Ammon's horn (tissue), 1 donor: ENCODE data around the gene COX6B2.
"Not testable (repeated sequence)": the region's sequence is repeated elsewhere in the genome, so short reads cannot be mapped to it uniquely, and the experiment has no call there.

Experiments
- DNase-seq: peaks from one replicate; pipeline ENCODE4 v3.0.0-alpha.2; 2016; ENCODE audit warnings: low spot score

Gene COX6B2

DNA sequence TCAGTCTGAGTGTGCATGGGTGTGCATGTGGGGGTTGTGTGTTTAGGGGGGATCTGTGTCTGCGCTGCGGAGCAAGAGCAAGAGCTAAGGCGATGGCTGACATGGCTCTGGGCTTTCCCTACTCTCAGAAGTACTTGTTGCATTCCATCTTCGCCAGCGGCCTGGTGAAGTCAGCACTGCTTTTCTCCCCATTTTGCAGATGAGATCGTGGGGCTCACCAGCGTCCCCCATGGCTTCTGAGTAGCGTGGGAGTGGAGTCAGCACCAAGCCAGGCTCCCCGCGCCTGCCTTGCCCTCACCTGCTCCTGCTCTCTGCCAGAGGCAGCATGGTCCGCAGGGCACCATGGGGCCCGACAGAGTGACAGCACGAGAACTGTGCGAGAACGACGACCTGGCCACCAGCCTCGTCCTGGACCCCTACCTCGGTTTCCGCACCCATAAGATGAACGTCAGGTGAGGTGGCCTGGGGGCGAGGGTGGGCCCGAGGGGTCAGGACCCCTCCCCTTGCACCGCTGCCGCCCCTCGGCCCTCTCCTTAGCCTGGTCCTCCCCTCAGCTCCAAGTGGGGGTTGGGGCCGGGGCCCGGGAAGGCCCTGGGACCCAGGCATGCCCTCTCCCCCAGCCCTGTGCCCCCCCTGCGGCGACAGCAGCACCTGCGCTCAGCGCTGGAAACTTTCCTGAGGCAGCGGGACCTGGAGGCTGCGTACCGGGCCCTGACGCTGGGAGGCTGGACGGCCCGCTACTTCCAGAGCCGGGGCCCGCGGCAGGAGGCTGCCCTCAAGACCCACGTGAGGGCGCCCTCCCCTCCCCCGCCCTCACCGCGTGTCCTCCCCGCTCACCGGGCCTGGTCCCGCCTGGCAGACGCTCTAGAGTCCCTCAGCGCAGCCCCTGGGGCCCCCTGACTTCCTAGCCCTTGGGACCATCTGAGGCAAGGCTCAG, 12.7 kb downstream of the COX6B2 start:
- no peak for DNase-seq

DNA sequence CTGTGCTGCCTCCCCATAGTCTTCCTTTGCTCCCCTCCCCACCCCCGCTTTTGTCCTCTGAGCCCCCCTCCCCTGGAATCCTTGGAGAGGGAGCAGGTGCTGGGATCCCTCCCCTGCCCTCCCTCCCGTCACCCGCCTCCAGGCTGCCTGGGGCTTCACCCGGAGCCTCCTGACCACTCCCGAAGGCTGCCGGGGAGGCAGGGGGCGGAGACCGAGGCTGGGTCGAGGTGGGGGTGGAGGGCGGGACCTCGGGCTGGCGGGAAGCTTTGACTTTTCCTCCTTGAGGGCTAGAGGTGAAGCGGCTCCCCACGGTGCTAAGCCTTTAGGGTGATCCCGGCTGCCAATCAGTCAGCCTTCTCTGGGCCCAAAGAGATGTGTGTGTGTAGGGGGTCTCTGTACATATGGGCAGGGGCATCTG, 13.3 kb downstream of the COX6B2 start:
- peak; percentile 63 for DNase-seq

DNA sequence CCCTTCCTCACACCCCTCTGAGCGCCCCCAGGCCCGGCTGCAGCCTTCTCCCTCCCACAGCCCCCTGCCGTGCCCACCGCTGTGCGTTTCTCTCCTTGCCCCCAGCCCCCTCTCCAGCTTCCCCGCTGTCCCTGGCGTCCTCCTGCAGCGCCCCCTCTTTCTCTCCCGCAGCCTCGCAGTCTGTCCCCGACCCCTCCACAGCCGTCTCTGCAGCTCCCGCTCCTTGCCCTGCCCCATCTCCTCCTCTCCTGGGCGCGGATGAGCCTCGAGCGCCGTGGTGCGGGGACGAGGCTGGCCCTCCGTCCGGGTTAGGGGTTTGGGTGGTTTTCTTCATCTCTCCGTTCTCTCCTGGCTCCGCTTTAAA, 13.8 kb downstream of the COX6B2 start:
- no peak for DNase-seq

DNA sequence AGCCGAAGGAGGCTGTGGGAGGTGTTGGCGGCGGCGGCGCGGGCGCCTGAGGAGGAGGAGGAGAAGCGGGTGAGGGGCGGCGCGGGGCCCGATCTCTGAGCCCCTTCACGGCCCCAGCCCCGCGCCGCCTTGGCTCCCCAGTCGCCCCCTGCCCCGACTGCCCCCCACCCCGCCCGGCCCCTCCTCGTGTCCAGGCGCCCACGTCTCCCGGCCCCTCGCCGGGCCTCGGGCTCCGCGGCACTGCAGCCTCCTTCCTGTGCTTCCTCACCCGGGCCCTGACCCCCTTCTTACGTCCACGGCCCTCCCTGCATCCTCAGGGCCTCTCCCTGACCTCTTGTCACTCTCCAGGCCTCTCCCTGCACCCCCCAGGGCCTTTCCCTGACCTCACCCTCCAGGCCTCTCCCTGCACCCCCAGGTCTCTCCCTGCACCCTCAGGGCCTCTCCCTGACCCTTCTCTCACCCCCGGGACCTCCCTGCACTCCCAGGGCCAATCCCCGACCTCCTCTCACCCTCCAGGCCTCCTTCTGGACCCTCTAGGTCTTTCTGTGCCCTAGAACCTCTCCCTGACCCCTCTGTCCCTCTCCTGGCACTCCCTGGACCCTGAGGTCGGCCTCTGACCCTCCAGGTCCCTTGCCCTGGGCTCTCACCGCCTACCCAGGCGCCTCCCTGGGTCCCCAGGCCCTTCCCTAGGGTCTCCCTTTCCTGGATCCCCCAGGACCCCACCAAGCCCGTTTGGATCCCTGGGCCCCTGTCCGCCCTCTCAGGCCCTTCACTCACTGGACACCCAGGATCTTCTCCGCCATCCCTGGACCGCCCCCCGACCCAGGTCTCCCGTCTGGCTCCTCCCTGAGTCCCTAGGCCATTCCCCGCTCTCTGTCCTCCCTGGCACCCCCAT, 14.4 kb downstream of the COX6B2 start:
- DNase-seq = no peak

DNA sequence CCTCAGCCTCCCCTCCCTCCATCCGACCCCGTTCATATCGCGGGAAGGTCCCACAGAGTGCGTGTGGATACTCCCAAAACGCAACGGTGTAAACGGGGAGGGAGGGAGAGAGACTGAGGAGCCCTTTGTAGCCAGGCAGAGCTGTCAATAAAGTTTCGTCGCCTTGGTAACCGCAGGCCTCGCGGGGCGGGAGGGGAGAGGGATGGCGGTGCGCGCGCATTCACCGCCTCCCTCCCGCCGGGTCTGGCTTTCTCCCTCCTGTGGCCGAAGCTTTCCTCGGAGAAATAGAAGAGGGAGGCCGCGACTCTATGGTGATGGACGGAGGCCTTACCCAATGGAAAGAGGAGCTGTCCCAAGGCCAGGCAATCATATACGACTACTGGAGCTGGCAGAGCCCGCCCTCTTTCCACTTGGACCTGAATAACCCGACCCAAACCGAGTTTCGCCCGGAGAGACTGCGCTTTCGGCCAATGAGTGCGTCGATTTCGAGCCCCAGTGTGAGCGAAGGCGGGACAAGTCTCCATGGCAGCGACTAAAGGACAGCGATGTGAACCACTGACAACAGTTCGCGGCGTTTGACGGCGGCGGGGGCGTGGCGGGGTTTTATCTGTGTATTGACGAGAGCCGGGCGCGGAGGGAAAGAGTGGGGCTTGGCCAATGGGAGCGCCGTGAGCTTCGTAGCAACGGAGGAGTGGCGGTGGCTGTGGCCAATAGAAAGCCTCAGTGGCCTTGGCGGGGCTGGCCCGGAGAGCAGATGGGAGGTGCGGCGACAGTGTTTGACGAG, 15.2 kb downstream of the COX6B2 start, which contains the start of gene KMT5C:
Gene KMT5C, plus strand, starts transcription at position 772 of the 784 bp plus-strand sequence. CDS start 2,061 bp downstream, outside the sequence.
- DNase-seq = peak; percentile 100

DNA sequence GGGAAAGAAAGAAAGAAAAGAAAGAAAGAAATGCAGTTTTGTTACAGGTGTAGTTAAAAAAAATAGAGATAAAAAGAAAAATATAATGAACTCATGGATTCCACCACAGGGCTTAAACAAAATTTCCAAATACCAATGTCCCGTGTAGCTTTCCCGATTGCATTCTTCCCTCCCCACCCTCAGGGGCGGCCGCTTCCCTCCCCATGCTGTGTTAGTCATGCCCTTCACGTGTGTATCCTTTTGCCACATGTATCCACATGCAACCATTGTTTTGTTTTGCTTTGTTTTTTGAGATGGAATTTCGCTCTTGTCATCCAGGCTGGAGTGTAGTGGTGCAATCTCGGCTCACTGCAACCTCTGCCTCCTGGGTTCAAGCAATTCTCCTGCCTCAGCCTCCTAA, 18.4 kb downstream of the COX6B2 start:
- DNase-seq = no peak

DNA sequence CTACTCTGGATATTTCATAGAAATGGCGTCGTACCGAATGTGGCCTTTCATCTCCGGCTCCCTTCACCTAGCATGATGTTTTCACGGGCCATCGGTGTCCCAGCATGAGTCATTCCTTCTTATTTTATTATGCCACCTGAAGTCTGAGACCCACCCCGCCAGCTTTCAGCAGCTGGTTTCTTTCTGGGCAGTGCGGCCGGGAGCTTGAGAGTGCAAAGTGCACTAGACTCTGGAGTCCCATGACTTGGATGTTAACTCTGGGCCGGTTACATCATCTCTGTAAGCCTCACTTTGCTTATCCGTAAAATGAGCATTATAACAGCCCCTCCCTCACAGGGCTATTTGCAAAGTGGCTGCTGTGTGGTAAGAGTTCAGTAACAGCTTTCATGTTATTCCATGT, 20.6 kb downstream of the COX6B2 start:
- DNase-seq = no peak

DNA sequence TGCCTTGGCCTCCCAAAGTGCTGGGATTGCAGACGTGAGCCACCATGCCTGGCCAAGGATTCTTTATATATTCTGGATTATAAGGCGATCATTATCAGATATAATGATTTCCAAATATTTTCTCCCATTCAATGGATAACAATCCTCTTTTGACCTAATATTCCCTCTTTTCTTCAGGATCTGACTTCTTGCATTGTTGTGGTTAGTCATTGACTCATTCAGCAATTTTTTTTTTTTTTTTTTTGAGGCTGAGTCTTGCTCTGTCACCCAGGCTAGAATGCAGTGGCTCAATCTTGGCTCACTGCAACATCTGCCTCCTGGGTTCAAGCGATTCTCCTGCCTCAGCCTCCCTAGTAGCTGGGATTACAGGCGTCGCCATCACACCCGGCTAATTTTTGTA, 24.7 kb downstream of the COX6B2 start:
- not testable (repeated sequence) for DNase-seq

DNA sequence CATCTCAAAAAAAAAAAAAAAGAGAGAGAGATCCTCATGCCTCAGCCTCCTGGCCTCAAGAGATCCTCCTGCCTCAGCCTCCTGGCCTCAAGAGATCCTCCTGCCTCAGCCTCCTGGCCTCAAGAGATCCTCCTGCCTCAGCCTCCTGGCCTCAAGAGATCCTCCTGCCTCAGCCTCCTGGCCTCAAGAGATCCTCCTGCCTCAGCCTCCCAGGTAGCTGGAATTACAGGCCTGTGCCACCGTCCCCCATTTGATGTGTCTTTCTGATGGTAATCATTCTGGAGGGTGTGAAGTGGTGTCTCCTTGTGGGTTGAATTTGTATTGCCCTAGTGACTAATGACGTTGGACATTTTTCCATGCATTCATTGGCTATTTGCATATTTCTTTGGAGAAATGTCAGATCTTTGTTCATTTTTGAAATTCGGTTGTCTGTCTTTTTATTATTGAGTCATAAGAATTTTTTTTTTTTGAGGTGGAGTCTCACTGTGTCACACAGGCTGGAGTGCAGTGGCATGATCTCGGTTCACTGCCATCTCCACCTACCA, 25.7 kb downstream of the COX6B2 start:
- DNase-seq = not testable (repeated sequence)

DNA sequence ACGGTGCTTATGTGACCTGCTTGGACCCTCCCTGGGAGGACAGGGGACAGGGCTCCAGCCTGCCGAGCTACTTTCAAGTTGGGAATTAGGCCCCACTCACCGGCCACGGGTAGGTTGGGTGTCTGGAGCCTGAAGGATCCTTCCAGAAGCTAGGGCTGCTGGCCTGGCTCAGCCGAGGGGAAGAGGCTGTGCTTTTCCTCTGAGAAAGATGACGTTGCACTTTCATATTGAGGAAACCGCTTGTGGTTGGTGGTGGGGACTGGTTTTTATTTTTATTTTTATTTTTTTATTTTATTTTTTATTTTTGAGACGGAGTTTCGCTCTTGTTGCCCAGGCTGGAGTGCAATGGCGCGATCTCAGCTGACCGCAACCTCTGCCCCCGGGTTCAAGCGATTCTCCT, 29.3 kb downstream of the COX6B2 start, which contains the start of gene TMEM150B:
Gene TMEM150B, minus strand, starts transcription at position 170 of the 400 bp plus-strand sequence. CDS start 4,305 bp downstream, outside the sequence.
- peak; percentile 39 for DNase-seq

DNA sequence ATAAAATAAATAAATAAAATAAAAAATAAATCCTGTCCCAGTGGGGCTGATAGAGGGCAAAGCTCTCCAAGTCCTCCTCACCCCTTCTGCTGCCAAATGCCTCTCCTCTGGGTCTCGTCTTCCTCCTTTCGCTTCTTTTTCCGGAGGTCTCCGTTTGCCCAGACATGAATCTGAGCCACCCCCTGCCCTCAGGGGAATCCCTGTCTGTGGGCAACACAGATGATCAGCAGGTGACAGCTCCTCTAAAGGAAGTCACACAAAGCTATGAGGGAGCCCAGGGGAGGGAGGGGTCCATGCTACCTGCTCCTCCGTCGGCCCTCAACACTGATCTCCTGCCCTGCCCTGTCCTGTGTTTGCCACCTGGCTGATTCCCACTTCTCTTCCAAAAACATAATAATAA, 29.9 kb downstream of the COX6B2 start:
- DNase-seq = no peak

DNA sequence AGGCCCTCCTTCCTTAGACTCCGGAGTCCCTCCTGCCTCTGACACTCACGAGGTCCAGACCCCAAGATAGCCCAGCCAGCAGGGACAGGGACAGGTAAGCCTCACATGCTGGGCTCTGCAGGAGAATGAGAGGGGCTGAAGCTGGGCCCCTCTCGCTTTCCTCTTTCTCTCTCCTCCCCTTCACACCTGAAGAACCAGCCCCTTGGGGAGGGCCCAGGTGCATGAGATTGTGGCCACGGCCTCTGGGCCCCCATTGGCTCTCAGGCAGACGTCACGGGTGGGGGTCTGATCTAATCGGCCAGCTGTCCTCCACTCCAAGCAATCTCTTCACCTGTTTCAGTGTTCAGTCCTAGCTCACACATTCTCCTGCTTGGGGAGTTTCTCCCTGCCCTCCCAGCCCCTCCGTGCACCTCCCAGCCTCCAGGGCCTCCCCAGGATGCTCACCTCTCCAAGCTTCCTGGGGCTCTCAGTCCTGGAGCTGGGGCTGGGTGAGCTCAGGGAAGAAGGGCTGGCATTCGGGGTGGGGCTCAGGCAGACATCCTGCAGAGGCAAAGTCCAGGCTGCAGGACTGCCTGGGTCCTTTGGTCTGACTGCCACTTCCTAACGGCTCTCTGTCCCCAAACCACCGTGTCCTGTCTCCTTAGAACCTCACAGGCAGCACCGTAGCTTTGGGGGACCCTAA, 32.2 kb downstream of the COX6B2 start:
- DNase-seq = no peak

DNA sequence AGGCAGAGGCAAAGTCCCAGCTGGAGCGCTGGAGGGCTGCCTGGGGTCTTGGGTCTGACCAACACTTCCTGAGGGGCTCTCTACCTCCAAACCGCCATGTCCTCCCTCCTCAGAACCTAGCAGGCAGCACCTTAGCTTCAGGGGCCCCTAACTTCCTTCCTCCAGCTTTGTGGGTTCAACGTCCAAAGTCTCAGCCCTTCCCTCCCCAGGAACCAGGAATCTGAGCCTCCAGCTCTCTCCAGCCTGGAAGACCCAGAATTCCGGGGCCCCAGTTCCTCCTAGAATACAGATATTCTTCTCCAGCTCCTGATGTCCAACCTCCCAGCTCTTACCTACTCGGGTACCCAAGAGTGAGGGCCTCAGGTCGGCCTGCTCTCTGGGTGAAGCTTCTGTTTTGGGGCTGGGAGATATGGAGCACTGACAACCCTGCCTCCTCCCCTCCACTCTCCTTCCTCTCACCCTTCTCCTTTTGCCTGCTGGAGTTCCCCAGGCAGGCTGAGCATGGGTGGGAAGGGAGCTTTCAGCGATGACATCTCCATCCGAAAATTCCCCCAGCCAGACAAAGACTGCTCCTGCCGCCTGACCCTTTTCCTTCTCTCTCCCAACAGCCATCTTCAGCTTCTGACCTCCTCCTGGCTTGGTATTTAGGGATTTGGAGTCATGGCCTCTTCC, 32.9 kb downstream of the COX6B2 start:
- DNase-seq = no peak

DNA sequence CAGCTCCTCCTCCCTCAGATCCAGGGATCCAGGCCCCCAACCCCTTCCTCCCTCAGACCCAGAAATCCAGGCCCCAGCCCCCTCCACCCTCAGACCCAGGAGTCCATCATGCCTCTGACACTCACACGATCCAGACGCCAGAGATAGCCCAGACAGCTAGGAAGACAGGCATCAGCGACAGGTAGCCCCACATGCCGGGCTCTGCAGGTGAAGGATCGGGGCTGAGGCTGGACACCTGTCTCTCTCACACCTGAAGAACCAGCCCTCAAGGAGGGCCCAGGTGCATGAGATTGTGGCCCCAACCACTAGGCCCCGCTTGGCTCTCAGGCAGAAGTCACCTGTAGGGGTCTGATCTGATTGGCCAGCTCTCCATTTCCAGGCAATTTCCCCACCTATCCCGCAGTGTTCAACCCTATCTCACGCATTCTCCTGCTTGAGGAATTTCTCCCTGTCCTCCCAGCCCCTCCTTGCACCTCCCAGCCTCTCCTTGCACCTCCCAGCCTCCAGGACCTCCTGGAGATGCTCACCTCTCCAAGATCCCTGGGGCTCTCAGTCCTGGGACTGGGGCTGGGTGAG, 33.6 kb downstream of the COX6B2 start:
- DNase-seq = no peak

DNA sequence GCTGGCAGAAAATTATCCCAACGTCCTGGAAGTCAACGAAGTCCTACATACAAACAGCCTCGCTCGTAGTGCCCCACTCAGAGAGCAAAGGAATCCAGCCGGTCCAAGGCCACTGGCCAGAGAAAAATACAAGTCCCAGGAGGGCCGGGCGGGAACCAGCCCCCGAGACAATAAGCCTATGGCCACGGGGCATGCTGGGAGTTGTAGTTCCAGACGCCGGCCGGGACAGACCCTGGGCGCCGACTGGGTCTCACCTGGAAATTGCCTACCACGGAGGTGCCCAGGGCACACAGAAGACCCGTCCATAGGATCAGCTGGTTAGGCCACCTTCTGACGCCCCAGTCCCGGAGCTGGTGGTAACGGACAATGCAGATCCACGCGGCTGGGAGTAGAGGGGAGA, 34.7 kb downstream of the COX6B2 start:
- peak; percentile 30 for DNase-seq

DNA sequence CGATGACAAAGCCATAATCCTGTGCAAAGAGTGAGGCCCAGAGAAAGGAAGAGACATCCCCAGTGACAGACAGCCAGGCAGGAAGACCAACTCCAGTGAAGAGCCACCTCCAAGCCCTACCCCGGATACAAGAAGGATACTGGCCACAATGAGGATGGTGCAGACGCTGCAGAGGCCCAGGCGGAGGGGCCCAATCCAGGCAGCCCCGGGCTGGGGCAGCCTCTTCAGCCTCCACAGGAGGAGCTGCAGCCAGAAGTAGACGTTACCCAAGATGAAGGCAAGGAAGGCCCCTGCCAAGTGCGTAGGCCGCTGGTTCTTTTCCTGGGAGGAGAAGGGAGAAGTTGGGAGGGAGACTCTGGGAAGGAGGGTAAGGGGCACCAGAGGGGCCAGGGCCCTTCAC, 37.9 kb downstream of the COX6B2 start:
- no peak for DNase-seq

DNA sequence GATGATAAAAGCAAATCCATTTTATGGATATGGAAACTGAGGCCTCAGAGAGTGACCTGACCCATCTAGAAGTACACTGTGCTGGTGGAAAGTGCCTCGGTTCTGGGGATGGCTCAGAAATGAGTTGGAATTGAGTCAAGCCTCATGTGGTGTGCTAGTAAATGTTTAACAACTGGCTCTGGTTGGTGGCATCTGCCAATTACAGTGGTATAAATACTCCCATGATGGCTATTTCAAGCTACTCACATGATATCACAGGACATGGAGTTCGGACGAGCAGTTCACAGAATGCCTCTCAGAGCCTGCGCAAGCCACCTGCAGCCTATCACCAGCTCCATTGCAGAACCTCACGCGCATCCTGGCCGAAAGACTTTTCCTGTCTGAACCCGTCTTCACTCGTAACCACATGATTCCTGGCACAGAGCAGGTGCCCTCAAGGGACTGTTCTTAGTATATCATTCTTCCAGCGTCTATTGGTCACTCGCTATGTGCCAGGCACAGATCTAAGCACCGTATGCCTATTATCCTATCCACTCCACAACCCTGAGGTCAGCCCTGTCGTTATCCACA, 38.5 kb downstream of the COX6B2 start:
- no peak for DNase-seq

DNA sequence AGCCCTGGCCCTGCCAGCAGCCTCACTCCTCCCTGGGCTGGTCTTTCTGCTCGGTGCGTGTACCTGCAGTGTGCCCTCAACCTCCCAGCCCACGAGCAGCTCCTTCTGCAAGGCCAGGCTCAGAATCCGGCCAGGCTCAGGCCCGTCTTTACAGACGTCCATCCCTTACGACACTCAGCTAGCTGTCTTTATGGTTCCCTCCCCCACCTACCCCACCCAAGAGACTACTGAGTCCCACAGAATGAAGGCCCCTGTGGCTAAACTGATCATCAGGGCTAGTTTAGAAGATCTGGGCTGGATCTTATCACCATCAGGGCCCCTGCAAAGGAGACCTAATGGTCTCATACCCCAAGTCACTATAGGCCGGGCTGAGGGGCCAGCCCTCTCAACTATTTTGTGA, 40.1 kb downstream of the COX6B2 start:
- no peak for DNase-seq

DNA sequence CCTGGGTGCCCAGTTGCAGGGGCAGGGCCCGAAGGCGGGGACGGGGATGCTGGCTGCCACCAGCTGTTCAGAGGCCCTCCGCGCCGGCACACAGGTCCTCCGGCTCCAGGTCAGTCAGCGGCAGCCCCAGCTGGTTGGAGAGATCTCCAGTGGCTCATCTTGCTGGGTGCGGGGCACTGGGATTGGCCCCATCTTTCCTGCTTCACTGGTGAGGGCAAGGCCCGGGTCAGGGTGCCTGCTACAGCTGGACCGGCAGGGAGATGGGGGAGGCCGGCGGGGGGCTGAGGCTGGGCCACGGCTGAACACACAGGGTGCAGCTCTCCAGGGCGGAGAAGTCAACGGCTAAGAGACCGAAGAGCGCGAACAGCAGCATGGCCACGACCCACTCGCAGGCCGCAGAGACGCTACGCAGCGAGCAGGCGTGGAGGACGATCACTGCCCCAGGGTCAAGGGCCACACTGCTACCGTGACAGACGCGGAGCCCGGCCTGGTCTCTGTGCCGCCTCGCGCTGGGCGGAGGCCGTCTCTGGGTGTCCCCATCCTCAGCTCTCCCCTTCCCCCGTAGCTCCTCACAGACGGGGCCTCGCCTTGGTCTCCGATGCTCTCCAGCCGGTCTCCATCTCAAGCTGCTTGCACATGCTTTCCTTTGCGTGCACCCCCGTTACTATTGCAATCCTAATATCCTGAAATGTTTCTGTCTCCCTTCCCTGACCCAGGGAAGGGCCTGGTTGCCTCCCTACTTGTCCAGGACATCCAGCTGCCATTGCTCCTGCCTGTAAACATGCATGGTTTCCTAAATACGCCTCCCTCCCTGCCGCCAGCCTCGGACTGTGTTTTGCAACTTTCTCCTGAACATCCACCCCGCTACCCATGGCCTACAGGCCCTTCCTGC, 41.7 kb downstream of the COX6B2 start:
- DNase-seq = no peak
